Mucosa of gallbladder (tissue), 1 donor: Measurements from ENCODE around the gene MYL12A. TPM values are rescaled to one million over a fixed set of nuclear protein-coding genes. Genes with fewer than 3 reads are reported as not detected.
"Not testable (repeated sequence)": the region's sequence is repeated elsewhere in the genome, so short reads cannot be mapped to it uniquely, and the experiment has no call there.

Experiments used
- DNase-seq: peaks from one replicate; pipeline ENCODE4 v3.0.0-alpha.2; 2020; ENCODE audit warnings: low spot score
- total RNA-seq: library from RNA; stranded (reverse); gene quantifications from one replicate; pipeline ENCODE4 v1.2.1, GENCODE V29; 2021
- donor health status: DM: no; HTN: no; CAD: no.

Gene MYL12A
- total RNA-seq, 1 donor from 2014 or later = 369 TPM

DNA sequence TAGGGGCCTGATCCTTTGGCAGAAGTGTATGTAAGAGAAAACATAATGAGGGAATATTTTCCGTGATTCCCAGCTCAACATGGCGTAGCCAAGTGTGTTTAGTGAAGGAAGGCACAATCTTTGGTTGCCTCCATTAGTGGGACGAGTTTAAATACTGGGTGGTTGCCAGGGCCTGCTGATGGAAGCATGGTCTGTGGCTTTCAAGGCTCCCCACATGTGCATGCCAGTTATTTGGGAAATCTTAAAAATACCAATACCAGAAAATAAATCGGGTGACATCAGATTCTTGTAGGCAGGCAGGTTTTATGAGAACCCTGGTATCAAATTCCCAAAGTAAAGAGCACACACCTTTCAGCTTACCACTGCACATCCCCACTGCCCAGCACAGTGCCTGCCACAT is 7.1 kb downstream of the MYL12A start:
- no peak for DNase-seq

DNA sequence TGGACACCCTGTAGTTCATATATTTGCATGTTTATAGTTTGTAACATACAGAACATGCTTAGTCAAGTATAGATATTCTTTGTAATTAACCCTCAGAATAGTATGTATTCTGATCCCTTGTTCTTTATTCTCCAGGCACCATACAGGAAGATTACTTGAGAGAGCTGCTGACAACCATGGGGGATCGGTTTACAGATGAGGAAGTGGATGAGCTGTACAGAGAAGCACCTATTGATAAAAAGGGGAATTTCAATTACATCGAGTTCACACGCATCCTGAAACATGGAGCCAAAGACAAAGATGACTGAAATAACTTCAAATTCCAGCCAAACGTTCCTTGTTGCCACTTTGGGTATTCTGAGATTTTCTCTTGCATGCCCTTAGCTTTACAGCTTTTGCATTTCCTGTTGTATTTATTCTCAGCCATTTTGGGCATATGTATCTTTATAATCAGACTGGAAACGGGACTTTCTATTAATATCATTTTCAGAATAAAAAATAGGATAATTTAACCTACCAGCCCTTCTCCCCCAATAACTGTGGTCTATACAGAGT is 8.1 kb downstream of the MYL12A start:
- DNase-seq = no peak

DNA sequence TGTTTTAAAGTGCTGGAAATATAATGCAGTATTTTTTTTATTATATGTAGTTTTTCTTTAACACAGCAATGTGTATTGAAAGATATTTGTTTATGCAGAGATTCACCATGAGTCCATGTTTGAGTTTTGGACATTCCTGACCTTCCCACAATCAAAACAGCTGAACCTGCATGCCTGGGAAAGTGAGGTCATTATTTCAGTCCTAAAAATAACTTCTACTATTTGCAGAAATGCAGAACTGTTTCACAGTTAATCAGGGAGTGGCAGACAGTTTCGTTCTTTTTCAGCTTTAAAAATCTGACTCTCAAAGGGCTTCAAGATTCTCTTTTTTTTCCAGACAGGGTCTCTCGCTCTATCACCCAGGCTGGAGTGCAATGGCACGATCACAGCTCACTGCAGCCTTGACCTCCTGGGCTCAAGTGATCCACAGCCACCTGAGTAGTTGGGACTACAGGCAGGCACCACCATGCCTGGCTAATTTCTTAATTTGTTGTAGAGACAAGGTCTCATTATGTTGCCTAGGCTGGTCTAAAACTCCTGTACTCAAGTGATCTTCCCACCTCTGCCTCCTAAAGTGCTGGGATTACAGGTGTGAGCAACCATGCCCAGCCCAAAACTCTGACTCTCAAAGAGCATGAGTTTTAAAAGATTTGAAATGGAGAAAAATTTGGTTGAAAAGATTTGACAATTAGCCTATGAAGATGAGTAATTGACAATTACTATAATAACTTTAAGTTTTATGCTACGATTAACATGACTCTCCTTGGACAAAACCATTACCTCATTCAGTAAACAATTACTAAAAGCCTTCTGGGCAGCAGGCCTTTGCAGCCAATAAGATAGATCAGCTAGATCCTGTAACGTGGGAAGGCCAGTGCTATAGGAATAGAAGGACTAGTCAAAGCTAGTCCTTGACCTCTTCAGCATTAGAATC is 9.4 kb downstream of the MYL12A start:
- no peak for DNase-seq

DNA sequence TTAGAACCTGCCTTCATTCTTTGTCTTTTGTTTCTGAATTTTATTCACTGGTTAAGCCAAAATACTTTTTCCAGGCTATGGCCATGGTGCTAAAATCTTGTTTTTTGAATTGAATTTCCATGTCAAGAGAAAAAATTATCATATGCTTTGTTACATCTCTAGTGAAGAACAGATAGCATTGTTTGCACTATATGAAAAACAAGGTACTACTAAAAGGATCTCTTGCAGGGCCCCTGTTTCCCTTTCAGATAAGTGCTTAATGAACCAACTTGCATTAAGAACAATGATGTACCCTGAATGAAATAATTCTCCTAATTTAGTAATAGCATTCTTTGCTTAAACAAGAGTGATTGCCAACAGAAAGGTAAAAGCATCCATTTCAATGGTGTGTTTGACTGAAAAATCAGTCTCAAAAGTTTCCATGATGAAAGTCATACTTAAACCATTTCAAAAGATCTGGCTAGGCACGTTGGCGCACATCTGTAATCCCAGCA is 10.1 kb downstream of the MYL12A start:
- DNase-seq = no peak

DNA sequence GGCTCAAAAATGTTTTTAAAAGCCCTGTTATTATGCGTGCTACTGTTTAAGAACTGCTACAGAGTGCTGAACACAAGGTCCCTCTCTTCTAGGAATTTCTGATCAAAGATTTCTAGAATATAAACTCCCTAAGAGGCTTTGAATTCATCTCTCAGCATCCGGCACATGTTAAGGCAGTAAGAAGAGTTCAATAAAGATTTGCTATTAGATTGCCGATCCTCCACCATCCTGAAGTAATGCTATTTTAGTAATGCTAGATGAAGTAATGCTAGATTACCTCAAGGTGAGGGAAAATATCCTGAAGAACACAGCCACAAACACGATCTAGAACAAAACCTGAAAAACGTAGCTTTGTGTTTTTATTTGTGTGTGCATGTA is 13.4 kb downstream of the MYL12A start:
- no peak for DNase-seq

- DNase-seq = peak; percentile 74
These were observed 14.0 kb downstream of the MYL12A start, which contains the start of gene MYL12B for GRCh38 chr18:3261373-3262233. TSS of gene MYL12B (plus strand) at chr18:3262133. CDS start at chr18:3272899, 10,766 bp downstream.

DNA sequence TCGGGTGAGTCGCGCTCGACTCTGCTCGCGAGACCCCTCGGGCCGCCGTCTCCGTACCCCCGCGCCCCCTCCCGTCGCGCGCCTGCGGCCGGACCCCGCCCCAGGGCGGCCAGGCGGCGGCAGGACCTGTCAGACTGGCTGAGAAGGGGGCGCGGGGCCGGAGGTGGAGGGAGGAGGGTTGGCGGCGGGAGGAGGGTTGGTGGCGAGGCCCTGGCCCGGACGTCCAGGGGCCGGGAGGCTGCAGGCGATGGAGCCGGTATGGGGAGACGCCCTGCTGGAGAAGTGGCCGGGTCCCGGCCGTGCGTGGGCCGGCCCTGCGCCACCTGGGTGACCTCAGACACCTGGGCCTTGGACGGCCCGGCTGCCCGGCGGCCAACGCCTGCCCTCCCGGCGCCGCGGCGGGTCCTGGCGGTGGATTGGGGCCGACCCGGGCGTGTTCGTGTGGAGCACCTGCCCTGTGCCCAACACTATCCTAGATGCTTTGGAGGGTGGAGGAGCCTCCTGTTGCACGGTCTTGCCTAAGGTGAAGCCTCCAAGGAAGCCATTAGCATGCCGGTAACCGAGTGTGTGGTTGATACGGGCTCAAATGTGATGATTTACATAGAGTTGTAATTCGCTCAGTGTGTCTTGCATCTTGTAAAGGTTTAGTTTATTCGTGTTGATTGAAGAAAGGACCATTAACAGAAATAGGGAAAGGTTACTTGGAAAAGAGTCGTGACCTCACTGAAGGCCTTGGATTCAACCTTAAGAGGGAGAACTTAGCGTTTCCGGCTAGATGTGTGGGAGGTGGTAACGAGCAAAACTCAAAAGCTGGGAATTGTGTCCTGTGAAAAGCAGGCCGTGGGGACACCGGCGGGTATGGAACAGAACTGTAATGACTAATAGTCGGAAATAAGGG is 14.9 kb downstream of the MYL12A start:
- no peak for DNase-seq

DNA sequence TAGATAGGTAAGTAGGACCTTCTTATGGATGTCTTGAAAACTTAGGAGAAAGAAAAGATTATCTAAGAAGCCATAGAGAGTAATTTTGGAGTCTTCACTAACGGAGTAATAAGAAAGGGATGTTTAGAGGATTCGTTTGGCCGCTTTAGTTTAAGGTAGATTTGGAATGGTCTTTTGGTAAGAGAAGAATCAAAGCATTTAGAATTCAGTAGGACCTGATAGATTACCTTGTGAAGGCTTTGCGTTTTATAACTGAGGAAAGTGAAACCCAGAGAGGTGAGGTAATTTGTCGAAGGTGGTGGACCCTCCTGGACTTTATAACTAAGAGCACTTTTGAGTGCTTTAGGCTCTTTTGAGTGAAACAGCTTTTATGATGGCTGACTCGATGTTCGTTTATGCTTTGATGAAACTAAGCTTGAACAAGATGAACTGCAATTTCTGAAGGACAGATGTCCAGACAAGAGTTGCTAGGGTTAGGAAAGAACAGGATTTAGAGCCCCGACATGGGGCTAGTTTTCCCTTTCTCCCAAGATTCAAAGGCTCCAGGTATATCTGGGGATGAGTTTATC is 15.6 kb downstream of the MYL12A start:
- DNase-seq = no peak

- DNase-seq = no peak
These were observed 16.8 kb downstream of the MYL12A start for GRCh38 chr18:3264362-3264761.

DNA sequence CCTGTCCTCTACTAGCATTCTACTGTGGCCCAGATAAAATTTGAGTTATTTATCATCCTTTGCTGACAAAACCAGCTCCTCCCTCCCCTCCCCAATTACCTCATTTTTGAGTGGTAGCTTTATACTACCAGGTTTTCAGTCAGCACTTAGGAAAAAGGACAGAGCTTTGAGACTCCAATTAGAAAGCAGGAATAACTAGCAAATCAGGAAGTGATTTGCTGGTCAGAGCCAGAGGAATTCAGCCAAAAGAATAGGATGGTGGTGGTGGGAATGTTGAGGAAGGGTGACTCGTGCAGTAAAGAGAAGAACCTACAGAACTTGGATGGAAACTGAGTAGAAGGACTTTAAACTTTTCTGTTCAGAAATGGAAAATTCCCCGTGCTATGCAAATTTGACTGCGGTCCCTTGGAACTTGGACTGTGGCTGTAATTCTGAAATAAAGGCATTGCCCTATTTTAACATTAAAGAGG is 18.0 kb downstream of the MYL12A start:
- DNase-seq = no peak

- DNase-seq = no peak
These were observed 18.5 kb downstream of the MYL12A start for GRCh38 chr18:3266062-3266608.

DNA sequence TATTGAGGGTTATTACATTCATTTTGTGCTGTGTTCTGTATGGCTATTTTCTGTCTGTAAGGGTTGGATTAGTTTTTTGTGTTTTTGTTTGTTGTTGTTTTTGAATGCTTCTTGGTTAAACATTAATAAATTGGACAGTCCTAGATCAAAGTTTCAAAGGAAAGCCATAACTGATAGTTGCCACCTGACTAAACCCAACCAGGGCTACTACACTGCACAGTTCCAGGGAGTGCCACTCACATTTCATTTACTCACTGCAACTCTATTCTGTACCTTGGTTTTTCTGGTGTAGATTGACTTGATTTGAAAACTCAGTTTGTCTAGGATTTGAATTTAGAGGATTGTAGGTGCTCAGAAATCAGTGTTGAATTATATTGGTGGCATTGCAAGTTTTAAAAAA is 20.7 kb downstream of the MYL12A start:
- DNase-seq = no peak

GRCh38 chr18:3269241-3269913 is 21.8 kb downstream of the MYL12A start:
- no peak for DNase-seq

- no peak for DNase-seq
These were observed 22.3 kb downstream of the MYL12A start for GRCh38 chr18:3269914-3270299.

GRCh38 chr18:3273042-3273441 is 25.4 kb downstream of the MYL12A start:
- DNase-seq = no peak

DNA sequence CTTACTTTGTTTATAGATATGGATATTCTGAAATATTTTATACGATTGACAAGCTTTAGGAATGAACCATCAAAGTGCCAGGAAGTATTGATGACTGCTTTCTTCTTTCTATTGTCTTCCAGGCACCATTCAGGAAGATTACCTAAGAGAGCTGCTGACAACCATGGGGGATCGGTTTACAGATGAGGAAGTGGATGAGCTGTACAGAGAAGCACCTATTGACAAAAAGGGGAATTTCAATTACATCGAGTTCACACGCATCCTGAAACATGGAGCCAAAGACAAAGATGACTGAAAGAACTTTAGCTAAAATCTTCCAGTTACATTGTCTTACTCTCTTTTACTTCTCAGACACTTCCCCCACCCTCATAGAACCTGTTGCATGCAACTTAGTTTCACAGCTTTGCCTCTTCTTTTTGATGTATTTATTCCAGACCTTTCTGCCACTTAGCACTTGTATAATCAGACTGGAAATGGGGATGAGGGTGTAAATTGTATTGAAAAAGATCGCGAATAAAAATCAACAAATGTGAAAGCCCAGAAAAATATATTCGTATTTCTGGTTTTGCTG is 30.1 kb downstream of the MYL12A start:
- DNase-seq = not testable (repeated sequence)

GRCh38 chr18:3279201-3280185 is 31.9 kb downstream of the MYL12A start:
- DNase-seq = no peak
